PFSK-1 (cell line): ENCODE results near the gene RAPSN.

ENCODE experiments used
- FOXP2 ChIP-seq: optimal IDR thresholded peaks from 2 replicates; pipeline ENCODE3; 2011; ENCODE audit warnings: borderline replicate concordance, control low read depth, inconsistent platforms; ENCODE audit not compliant: insufficient read depth; ENCODE audit errors: extremely low read length, extremely low read depth
- POLR2AphosphoS5 ChIP-seq: IDR thresholded peaks from 2 replicates; pipeline ENCODE4 v1.6.1; 2012; ENCODE audit warnings: low read depth, mild to moderate bottlenecking, control low read depth, low read length, moderate library complexity
- REST ChIP-seq, 2 experiments: IDR thresholded peaks; 2 replicates each; pipeline versions ENCODE4 v1.6.1 to v1.8.0; 2011 to 2012; ENCODE audit warnings: low read depth in 2 of 2, low read length in 2 of 2, control low read depth in 1 of 2, inconsistent platforms in 1 of 2, mild to moderate bottlenecking in 1 of 2, moderate library complexity in 1 of 2; ENCODE audit not compliant: insufficient read depth in 1 of 2
- SIN3A ChIP-seq: IDR thresholded peaks from 2 replicates; pipeline ENCODE4 v1.6.1; 2012; ENCODE audit warnings: mild to moderate bottlenecking, low read length, moderate library complexity, borderline replicate concordance; ENCODE audit not compliant: insufficient read depth
- TAF1 ChIP-seq: IDR thresholded peaks from 2 replicates; pipeline ENCODE4 v1.6.1; 2012; ENCODE audit warnings: low read length, control low read depth, borderline replicate concordance; ENCODE audit not compliant: insufficient read depth

Gene RAPSN

GRCh38 chr11:47430524-47430923 is 18.4 kb downstream of the RAPSN start:
- TF ChIP-seq TAF1 (no peak), POLR2AphosphoS5 (no peak), REST (IDR thresholded peaks at IDR 0.05; ENCODE audit: insufficient read depth in 1 of 2, low read depth in 2 of 2, low read length in 2 of 2) (no peak), FOXP2 (no peak)

DNA sequence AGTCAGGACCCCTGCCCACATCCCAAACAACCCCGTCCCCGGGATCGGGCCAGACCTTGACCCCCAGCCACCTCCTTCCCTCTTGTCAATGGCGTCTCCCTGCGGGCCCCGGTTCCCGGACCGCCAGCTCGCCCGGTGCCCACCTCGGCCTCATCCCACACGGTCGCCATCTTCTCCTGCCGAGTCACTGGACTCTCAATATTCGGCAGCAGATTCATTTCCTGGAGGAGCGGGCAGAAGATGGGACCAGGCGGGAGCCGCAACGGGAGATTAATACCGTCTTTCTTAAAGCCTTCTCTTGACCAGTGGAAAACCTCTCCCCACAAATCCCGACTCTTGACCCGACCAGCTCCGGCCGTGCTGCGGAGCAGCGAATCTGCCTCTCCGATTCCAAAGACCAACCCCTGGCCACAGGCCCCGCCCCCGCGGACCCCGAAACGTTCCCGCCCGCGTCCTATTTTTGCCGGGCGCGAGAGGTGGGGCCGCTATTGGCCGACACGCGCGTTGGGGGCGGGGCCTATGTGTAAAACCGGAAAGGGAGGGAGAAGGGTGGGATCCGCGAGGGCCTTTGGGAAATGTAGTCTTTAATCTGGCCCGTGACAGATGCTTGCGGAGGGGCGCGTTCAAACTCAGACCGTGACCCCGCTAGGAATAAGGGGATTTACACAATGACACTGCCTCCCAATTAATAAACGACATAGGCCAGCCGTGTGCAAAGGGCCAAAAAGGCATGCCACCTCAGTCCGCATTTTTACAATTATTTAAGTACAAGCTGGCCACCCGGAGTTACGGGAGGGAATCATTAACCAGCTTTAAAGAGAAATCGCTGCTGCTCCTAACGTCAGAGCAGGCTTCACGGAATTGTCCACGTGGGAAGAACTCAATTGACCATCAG is 22.6 kb downstream of the RAPSN start, which contains the start of gene PSMC3:
Gene PSMC3, minus strand, starts transcription at position 378 of the 895 bp plus-strand sequence. Its CDS starts 160 bp downstream, at position 218.
- TF ChIP-seq FOXP2 (no peak), POLR2AphosphoS5 (peak; percentile 45; the same call in 1 of the 2 replicates), TAF1 (peak; percentile 80; the same call in 1 of the 2 replicates), REST (IDR thresholded peaks at IDR 0.05; ENCODE audit: insufficient read depth in 1 of 2, low read depth in 2 of 2, low read length in 2 of 2) (no peak), SIN3A (0 out of 2 replicates have a peak, but pooled peaks have one; percentile 66)

- no peak for TF ChIP-seq FOXP2
- no peak for TF ChIP-seq REST (IDR thresholded peaks at IDR 0.05; ENCODE audit: insufficient read depth in 1 of 2, low read depth in 2 of 2, low read length in 2 of 2)
- TF ChIP-seq POLR2AphosphoS5: no peak
- TF ChIP-seq TAF1: no peak
- TF ChIP-seq SIN3A: no peak
These were observed 23.3 kb downstream of the RAPSN start for GRCh38 chr11:47425611-47426010.

DNA sequence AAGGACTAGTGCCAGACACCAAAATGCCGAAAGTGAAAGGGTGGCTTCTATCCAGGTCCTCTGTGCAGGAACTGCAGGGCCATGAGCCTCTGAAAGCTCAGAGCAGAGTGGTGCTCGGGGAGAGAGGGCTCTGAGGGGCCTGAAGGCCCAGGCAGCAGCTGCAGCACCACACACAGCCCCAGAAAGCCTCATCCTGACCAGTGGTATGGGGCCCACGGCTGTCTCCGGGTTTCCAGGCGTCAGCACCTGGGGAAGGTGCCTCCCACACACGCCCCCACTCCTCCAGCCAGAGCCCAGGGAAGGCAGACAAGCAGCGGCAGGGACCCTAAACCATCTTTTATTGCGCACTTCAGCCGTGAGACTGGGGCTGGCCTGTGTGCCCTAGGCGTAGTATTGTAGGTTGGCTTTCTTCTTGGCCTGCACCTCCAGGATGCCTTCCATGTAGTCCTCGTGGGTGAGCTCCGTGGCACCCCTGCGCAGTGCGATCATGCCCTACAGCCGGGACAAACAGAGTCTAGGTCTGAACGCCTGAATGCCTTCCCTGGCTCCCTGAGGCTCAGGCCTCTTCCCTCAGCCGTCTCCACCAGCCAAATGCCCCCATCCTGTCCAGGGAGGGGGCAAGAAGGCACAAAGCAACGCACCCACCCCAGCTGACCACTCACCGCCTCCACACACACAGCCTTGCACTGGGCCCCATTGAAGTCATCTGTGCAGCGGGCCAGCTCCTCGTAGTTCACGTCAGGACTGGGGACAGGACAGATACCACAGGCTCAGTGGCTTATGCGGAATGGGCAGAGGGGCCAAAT is 30.3 kb downstream of the RAPSN start:
- no peak for TF ChIP-seq REST (IDR thresholded peaks at IDR 0.05; ENCODE audit: insufficient read depth in 1 of 2, low read depth in 2 of 2, low read length in 2 of 2)
- TF ChIP-seq POLR2AphosphoS5: no peak; the same call in 1 of the 2 replicates
